ENCODE results near the gene KIAA1671.

GRCh38 chr22:25127318-25127717 is 174.8 kb downstream of the KIAA1671 start:
- TF ChIP-seq REST (IDR thresholded peaks at IDR 0.05; ENCODE audit: insufficient read depth in 1 of 2, low read depth in 2 of 2, low read length in 2 of 2) = no peak
- no peak for TF ChIP-seq POLR2AphosphoS5 (IDR thresholded peaks at IDR 0.05; ENCODE audit: low read depth, low read length)
- no peak for TF ChIP-seq TAF1 (IDR thresholded peaks at IDR 0.05; ENCODE audit: borderline replicate concordance, insufficient read depth, low read length)
- TF ChIP-seq SIN3A (IDR thresholded peaks at IDR 0.05; ENCODE audit: borderline replicate concordance, insufficient read depth, low read length) = no peak

Data from PFSK-1 (cell line).